ENCODE measurements around the gene LY86.

DNA sequence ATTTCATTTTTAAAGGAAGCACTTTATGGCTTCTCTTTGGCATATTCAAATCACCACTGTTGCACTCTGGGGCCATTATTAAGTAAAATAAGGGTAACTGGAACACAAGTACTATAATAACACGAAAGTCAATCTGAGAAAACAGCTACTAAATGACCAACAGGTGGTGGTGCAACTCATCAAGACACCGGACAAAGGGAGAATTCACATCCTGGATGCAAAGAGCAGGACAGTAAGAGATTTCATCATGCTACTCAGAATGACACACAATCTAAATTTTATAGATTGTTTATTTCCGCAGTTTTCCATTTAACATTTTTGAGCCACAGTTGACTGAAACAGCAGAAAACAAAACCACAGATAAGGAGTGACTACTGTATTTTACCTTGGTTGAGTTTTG is 27.6 kb upstream of the LY86 start:
- no peak for TF ChIP-seq TAF1 (IDR thresholded peaks at IDR 0.05; ENCODE audit: low read depth, low read length)
- no peak for TF ChIP-seq POLR2A (IDR thresholded peaks at IDR 0.05; ENCODE audit: low read depth, low read length)
- no peak for TF ChIP-seq SPI1 (IDR thresholded peaks at IDR 0.05; ENCODE audit: low read depth, low read length)
- TF ChIP-seq POLR2AphosphoS5 (IDR thresholded peaks at IDR 0.05; ENCODE audit: low read depth, low read length), result no peak
- TF ChIP-seq PAX5 (IDR thresholded peaks at IDR 0.05; ENCODE audit: insufficient read depth, low read length, severe bottlenecking), result no peak
